Regular cardiac myocyte (primary cell): Measurements from ENCODE around the gene MALRD1. TPM values are rescaled to one million over a fixed set of nuclear protein-coding genes. Genes with fewer than 3 reads are reported as not detected.

Source experiments
- total RNA-seq: library from RNA; depleted of rRNA; stranded (reverse); fragments of >200 nt; gene quantifications from 2 replicates; pipeline ENCODE4 v1.2.3, GENCODE V29; 2014

Gene MALRD1
- total RNA-seq, result 0.28 TPM in 1 of 2 replicates, not detected in the other

DNA sequence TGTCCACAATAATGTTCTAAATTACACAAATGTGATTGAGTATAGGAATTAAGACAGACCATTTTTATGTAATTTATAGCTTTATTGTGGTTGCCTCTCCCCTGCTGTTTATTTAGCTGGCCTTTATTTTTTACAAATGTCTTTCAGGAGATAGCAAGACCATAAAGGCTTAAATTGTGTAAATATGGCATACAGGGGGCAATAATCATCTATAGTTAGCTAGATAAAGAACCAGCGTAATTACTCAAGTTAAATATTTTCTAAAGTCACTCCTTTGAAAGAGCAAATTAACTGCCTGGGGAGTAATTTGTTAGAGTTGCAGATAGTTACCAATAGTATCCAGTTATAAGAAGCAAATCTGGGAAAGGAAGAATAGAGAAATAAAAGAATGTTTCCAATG is at the start of gene MALRD1:
Gene MALRD1 (plus strand): TSS at position 313 of the 400 bp plus-strand sequence. CDS start 138 bp downstream, outside the sequence.

